ENCODE results near the gene LANCL3. TPM values are rescaled to one million over a fixed set of nuclear protein-coding genes. Genes with fewer than 3 reads are reported as not detected.
"Not testable (repeated sequence)": the region's sequence is repeated elsewhere in the genome, so short reads cannot be mapped to it uniquely, and the experiment has no call there.

The LANCL3 gene
- total and polyA plus RNA-seq, 2 donors, result 0.24 to 0.30 TPM

DNA sequence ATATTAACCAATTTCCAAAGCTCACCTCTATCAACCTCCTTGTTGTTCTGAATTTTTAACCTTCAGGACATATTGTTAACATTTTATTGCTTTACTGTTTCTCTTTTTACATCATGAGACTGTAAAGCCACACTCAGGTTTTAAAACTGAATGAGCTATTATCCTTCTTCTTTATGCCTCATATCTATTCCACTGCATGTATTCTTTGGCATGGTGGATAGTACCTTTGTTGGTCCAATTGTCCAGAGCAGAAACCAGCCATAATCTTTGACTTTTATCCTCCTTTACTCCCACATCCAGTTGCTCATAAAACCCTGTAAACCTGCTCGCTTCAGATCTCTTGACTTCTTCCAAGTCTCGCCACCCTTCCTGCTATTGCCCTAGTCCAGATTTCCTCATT is 6.2 kb upstream of the LANCL3 start:
- not testable (repeated sequence) for DNase-seq (ENCODE audit: low read depth in 6 of 9, low spot score in 9 of 9); H3K4me3 ChIP-seq (ENCODE audit: low read length in 2 of 2); H3K36me3 ChIP-seq (ENCODE audit: control insufficient read depth in 2 of 2, insufficient read depth in 2 of 2, low read length in 1 of 2); H3K27me3 ChIP-seq (ENCODE audit: control insufficient read depth in 2 of 2, insufficient read depth in 1 of 2, low read length in 1 of 2); H3K4me1 ChIP-seq (ENCODE audit: control insufficient read depth in 2 of 2, insufficient read depth in 2 of 2, low read length in 2 of 2); H3K27ac ChIP-seq (ENCODE audit: low read depth in 1 of 2, low read length in 1 of 2); H3K9me3 ChIP-seq (ENCODE audit: control insufficient read depth in 2 of 2, insufficient read depth in 1 of 2, low read length in 1 of 2)
- WGBS, result 89% methylated on average over 2 of the region's 2 CpGs

DNA sequence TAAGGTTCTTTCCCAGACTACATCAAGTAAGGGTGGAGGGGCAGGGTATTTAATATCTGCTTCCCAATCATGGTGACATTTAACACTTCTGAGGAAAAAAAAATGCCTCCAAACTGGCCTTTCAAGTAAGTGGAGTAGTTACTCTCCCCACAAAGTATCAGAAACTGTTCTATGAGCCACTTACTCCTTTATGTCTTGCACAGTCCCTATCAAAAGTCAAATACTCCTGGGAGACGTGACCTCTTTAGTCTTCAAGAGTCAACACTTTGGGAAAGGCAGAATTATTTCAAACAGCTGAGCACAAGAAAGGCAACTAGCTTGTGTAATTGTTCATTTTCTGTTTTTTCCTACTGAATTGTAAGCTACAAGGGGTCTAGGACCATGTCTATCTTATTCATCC is 1.1 kb upstream of the LANCL3 start:
- no CpG with 5 or more reads among the region's 1 CpG for WGBS
- H3K4me3 ChIP-seq (ENCODE audit: low read length in 2 of 2); H3K27ac ChIP-seq (ENCODE audit: low read depth in 1 of 2, low read length in 1 of 2); DNase-seq (ENCODE audit: low read depth in 6 of 9, low spot score in 9 of 9); H3K36me3 ChIP-seq (ENCODE audit: control insufficient read depth in 2 of 2, insufficient read depth in 2 of 2, low read length in 1 of 2); H3K4me1 ChIP-seq (ENCODE audit: control insufficient read depth in 2 of 2, insufficient read depth in 2 of 2, low read length in 2 of 2); H3K9me3 ChIP-seq (ENCODE audit: control insufficient read depth in 2 of 2, insufficient read depth in 1 of 2, low read length in 1 of 2): not testable (repeated sequence)
- peaks cover 3 to 14% of the 10 kb centered on the region in 2 donors for H3K27me3 ChIP-seq (ENCODE audit: control insufficient read depth in 2 of 2, insufficient read depth in 1 of 2, low read length in 1 of 2)

GRCh38 chrX:37572108-37572587 is 687 bp downstream of the LANCL3 start:
- H3K9me3 ChIP-seq (ENCODE audit: control insufficient read depth in 2 of 2, insufficient read depth in 1 of 2, low read length in 1 of 2); H3K4me3 ChIP-seq (ENCODE audit: low read length in 2 of 2); H3K27ac ChIP-seq (ENCODE audit: low read depth in 1 of 2, low read length in 1 of 2); H3K4me1 ChIP-seq (ENCODE audit: control insufficient read depth in 2 of 2, insufficient read depth in 2 of 2, low read length in 2 of 2); H3K36me3 ChIP-seq (ENCODE audit: control insufficient read depth in 2 of 2, insufficient read depth in 2 of 2, low read length in 1 of 2): not testable (repeated sequence)
- H3K27me3 ChIP-seq (ENCODE audit: control insufficient read depth in 2 of 2, insufficient read depth in 1 of 2, low read length in 1 of 2), result peaks cover 3 to 14% of the 10 kb centered on the region in 2 donors
- under 1% methylated on average over 44 of the region's 61 CpGs for WGBS
- peak in 2 of 9 donors; percentile 4 to 12 for DNase-seq (ENCODE audit: low read depth in 6 of 9, low spot score in 9 of 9)

DNA sequence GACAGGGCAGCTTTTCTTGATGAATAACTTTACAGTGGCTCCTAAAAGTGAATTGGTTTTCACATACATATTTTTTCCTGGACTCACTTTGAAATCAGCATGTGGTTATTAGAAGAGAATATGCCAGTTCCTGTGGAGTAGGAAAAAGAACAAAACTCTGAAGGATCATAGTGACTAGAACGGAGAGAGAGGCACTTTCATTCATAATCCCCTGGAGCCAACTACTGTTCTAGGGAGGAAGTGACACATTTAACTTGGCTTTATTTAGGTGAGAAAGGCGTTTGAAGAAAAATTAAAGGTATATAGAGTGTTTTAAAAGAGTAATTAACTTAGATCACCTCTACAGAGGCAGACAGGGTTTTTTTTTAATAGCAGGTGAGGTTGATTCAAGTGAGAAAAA is 1.7 kb downstream of the LANCL3 start:
- H3K27ac ChIP-seq (ENCODE audit: low read depth in 1 of 2, low read length in 1 of 2); DNase-seq (ENCODE audit: low read depth in 6 of 9, low spot score in 9 of 9); H3K4me1 ChIP-seq (ENCODE audit: control insufficient read depth in 2 of 2, insufficient read depth in 2 of 2, low read length in 2 of 2); H3K36me3 ChIP-seq (ENCODE audit: control insufficient read depth in 2 of 2, insufficient read depth in 2 of 2, low read length in 1 of 2); H3K9me3 ChIP-seq (ENCODE audit: control insufficient read depth in 2 of 2, insufficient read depth in 1 of 2, low read length in 1 of 2); H3K4me3 ChIP-seq (ENCODE audit: low read length in 2 of 2): not testable (repeated sequence)
- 10% methylated on average over 2 of the region's 2 CpGs for WGBS
- peaks cover 3 to 14% of the 10 kb centered on the region in 2 donors for H3K27me3 ChIP-seq (ENCODE audit: control insufficient read depth in 2 of 2, insufficient read depth in 1 of 2, low read length in 1 of 2)

- Histone ChIP-seq H3K9me3 (ENCODE audit: control insufficient read depth in 2 of 2, insufficient read depth in 1 of 2, low read length in 1 of 2) (no peaks in the 10 kb centered on the region), H3K36me3 (ENCODE audit: control insufficient read depth in 2 of 2, insufficient read depth in 2 of 2, low read length in 1 of 2) (no peaks in the 10 kb centered on the region), H3K27ac (ENCODE audit: low read depth in 1 of 2, low read length in 1 of 2) (no peak overlapping the region), H3K27me3 (ENCODE audit: control insufficient read depth in 2 of 2, insufficient read depth in 1 of 2, low read length in 1 of 2) (no peaks in the 10 kb centered on the region), H3K4me1 (ENCODE audit: control insufficient read depth in 2 of 2, insufficient read depth in 2 of 2, low read length in 2 of 2) (no peaks in the 10 kb centered on the region), H3K4me3 (ENCODE audit: low read length in 2 of 2) (no peak overlapping the region)
- DNase-seq (ENCODE audit: low read depth in 6 of 9, low spot score in 9 of 9), result no peak
- WGBS, result 82% methylated on average over 5 of the region's 5 CpGs
Measured at GRCh38 chrX:37578045-37578444, 6.6 kb downstream of the LANCL3 start.

GRCh38 chrX:37580080-37580479 is 8.6 kb downstream of the LANCL3 start:
- H3K4me1 ChIP-seq (ENCODE audit: control insufficient read depth in 2 of 2, insufficient read depth in 2 of 2, low read length in 2 of 2), result no peaks in the 10 kb centered on the region
- H3K4me3 ChIP-seq (ENCODE audit: low read length in 2 of 2), result no peak overlapping the region
- no peaks in the 10 kb centered on the region for H3K36me3 ChIP-seq (ENCODE audit: control insufficient read depth in 2 of 2, insufficient read depth in 2 of 2, low read length in 1 of 2)
- no peak overlapping the region for H3K27ac ChIP-seq (ENCODE audit: low read depth in 1 of 2, low read length in 1 of 2)
- H3K27me3 ChIP-seq (ENCODE audit: control insufficient read depth in 2 of 2, insufficient read depth in 1 of 2, low read length in 1 of 2), result no peaks in the 10 kb centered on the region
- no peak for DNase-seq (ENCODE audit: low read depth in 6 of 9, low spot score in 9 of 9)
- no peaks in the 10 kb centered on the region for H3K9me3 ChIP-seq (ENCODE audit: control insufficient read depth in 2 of 2, insufficient read depth in 1 of 2, low read length in 1 of 2)
- WGBS, result 95% methylated on average over 1 of the region's 1 CpG

DNA sequence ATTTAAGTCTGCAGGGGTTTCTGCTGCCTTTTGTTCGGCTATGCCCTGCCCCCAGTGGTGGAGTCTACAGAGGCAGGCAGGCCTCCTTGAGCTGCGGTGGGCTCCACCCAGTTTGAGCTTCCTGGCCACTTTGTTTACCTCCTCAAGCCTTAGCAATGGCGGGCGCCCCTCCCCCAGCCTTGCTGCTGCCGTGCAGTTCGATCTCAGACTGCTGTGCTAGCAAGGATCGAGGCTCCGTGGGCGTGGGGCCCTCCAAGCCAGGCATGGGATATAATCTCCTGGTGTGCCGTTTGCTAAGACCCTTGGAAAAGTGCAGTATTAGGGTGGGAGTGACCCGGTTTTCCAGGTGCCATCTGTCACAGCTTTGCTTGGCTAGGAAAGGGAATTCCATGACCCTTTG is 15.9 kb downstream of the LANCL3 start:
- not testable (repeated sequence) for DNase-seq (ENCODE audit: low read depth in 6 of 9, low spot score in 9 of 9); H3K36me3 ChIP-seq (ENCODE audit: control insufficient read depth in 2 of 2, insufficient read depth in 2 of 2, low read length in 1 of 2); H3K4me1 ChIP-seq (ENCODE audit: control insufficient read depth in 2 of 2, insufficient read depth in 2 of 2, low read length in 2 of 2); H3K4me3 ChIP-seq (ENCODE audit: low read length in 2 of 2); H3K9me3 ChIP-seq (ENCODE audit: control insufficient read depth in 2 of 2, insufficient read depth in 1 of 2, low read length in 1 of 2); H3K27me3 ChIP-seq (ENCODE audit: control insufficient read depth in 2 of 2, insufficient read depth in 1 of 2, low read length in 1 of 2); H3K27ac ChIP-seq (ENCODE audit: low read depth in 1 of 2, low read length in 1 of 2)
- WGBS, result 96% methylated on average over 11 of the region's 11 CpGs

DNA sequence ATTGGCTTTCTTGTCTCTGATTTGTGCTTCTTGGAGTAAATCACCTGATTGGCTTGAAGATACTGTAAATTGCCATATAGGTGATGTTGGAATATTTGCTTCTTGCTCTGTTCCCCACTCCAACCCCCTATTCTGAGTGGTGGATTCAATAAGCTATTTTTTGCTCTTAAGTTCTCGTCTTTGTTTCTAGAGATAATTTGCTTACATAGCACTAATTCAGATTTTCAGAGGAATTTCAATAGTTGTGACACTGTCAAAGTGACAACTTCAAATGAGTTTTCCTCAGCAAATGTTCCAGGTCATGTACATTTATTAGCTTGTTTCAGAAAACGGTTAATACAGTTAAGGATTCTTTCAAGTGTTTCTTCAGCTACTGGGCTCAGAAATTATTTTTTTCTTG is 18.6 kb downstream of the LANCL3 start:
- WGBS, result 97% methylated on average over 2 of the region's 2 CpGs
- Histone ChIP-seq H3K27ac (ENCODE audit: low read depth in 1 of 2, low read length in 1 of 2) (no peak overlapping the region), H3K36me3 (ENCODE audit: control insufficient read depth in 2 of 2, insufficient read depth in 2 of 2, low read length in 1 of 2) (no peaks in the 10 kb centered on the region), H3K9me3 (ENCODE audit: control insufficient read depth in 2 of 2, insufficient read depth in 1 of 2, low read length in 1 of 2) (no peaks in the 10 kb centered on the region), H3K27me3 (ENCODE audit: control insufficient read depth in 2 of 2, insufficient read depth in 1 of 2, low read length in 1 of 2) (no peaks in the 10 kb centered on the region), H3K4me3 (ENCODE audit: low read length in 2 of 2) (no peak overlapping the region), H3K4me1 (ENCODE audit: control insufficient read depth in 2 of 2, insufficient read depth in 2 of 2, low read length in 2 of 2) (no peaks in the 10 kb centered on the region)
- no peak for DNase-seq (ENCODE audit: low read depth in 6 of 9, low spot score in 9 of 9)

DNA sequence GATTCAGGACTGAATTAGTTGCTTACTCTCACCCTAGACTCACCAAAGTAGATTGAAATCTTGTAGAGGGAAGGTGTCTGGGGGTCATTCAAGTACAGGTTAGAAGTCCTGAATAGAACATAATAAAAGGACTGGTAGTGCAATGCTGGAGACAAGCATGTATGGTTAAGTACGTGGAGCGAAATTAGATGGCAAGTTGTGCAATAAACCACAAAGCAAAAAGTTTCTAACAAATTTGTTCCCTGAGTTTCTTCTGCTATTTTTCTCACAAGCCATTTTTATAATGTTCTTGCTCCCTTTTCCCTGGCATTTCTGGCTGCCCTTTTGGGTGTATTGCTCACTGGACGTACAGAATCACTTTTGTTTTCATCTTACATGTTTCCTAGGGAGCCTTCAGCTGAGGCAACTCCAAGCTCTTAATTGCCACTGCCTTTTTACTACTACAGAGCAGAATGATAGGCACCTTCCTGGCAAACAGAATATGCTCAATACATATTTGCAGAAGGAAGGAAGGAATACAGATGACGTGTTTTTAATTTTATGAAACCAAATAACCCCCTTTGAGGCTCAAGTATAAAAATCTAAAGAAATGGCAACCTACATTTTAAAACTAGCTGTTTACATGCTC is 23.4 kb downstream of the LANCL3 start:
- 86% methylated on average over 4 of the region's 4 CpGs for WGBS
- H3K9me3 ChIP-seq (ENCODE audit: control insufficient read depth in 2 of 2, insufficient read depth in 1 of 2, low read length in 1 of 2), result no peaks in the 10 kb centered on the region
- H3K36me3 ChIP-seq (ENCODE audit: control insufficient read depth in 2 of 2, insufficient read depth in 2 of 2, low read length in 1 of 2), result no peaks in the 10 kb centered on the region
- no peaks in the 10 kb centered on the region for H3K4me1 ChIP-seq (ENCODE audit: control insufficient read depth in 2 of 2, insufficient read depth in 2 of 2, low read length in 2 of 2)
- H3K27me3 ChIP-seq (ENCODE audit: control insufficient read depth in 2 of 2, insufficient read depth in 1 of 2, low read length in 1 of 2), result no peaks in the 10 kb centered on the region
- no peak overlapping the region for H3K4me3 ChIP-seq (ENCODE audit: low read length in 2 of 2)
- H3K27ac ChIP-seq (ENCODE audit: low read depth in 1 of 2, low read length in 1 of 2), result no peak overlapping the region
- DNase-seq (ENCODE audit: low read depth in 6 of 9, low spot score in 9 of 9), result no peak
